ENCODE data around the gene SLC35B2. TPM values are rescaled to one million over a fixed set of nuclear protein-coding genes. Genes with fewer than 3 reads are reported as not detected.

SLC35B2 gene
- polyA plus RNA-seq, 1 of the 3 experiments (the other 2 are of a cell fraction), result 125 TPM

GRCh38 chr6:44276667-44277640 is 19.6 kb upstream of the SLC35B2 start:
- no peaks in the 10 kb centered on the region for H3F3A ChIP-seq (replicated peaks; ENCODE audit: insufficient read depth)
- CTCF ChIA-PET, result interaction anchor here (0.7 to 2.0 kb wide), 7 partner anchors 9 to 177 kb away, joined by 3 to 11 read pairs (median 3); partner anchors contain the start of gene AARS2
- no peaks in the 10 kb centered on the region for H4K20me1 ChIP-seq (ENCODE audit: insufficient read depth)
- H3K9ac ChIP-seq, result no peak overlapping the region
- peaks cover 0 to 3% of the 10 kb centered on the region in 2 experiments; a peak in 1 of 4 replicates for H3K4me1 ChIP-seq (ENCODE audit: control insufficient read depth in 1 of 2, insufficient read depth in 2 of 2, low read depth in 1 of 2, low read length in 1 of 2)
- H3K27me3 ChIP-seq (ENCODE audit: insufficient read depth), result 0 out of 2 replicates have a peak, but pooled peaks cover 8% of the 10 kb centered on the region
- H3K4me2 ChIP-seq, result no peak overlapping the region
- H3K9me2 ChIP-seq, result no peaks in the 10 kb centered on the region
- 68% methylated on average over 21 of the region's 23 CpGs for whole genome bisulfite sequencing (ENCODE audit: low lambda C conversion rate)
- H3K36me3 ChIP-seq (replicated peaks in 1 of 2; ENCODE audit: control insufficient read depth in 1 of 2, insufficient read depth in 2 of 2, low read length in 1 of 2), result no peaks in the 10 kb centered on the region
- no peak overlapping the region for H3K27ac ChIP-seq (ENCODE audit: low read depth in 2 of 2, low read length in 1 of 2)
- no peak for DNase-seq
- no peaks in the 10 kb centered on the region for H3K79me2 ChIP-seq (ENCODE audit: insufficient read depth)
- H2AFZ ChIP-seq (ENCODE audit: low read depth), result no peak overlapping the region
- POLR2A ChIA-PET, result no interaction called here
- H3K4me3 ChIP-seq (ENCODE audit: low read depth in 2 of 2, low read length in 1 of 2), result no peak overlapping the region
- no peaks in the 10 kb centered on the region for H3K9me3 ChIP-seq
- no peak for TF ChIP-seq CHD2 (IDR thresholded peaks at IDR 0.05; ENCODE audit: low read length, partially characterized antibody)
- no peak for TF ChIP-seq TEAD4 (IDR thresholded peaks at IDR 0.05; ENCODE audit: borderline replicate concordance, insufficient read depth)
- TF ChIP-seq POLR2AphosphoS5 (IDR thresholded peaks at IDR 0.05; ENCODE audit: low read depth, low read length), result no peak
- no peak for TF ChIP-seq IRF3 (IDR thresholded peaks at IDR 0.05; ENCODE audit: low read depth, low read length)
- TF ChIP-seq ELF1 (IDR thresholded peaks at IDR 0.05), result no peak
- no peak for TF ChIP-seq MAX (IDR thresholded peaks at IDR 0.05; ENCODE audit: low read depth)
- no peak for TF ChIP-seq EZH2phosphoT487 (IDR thresholded peaks at IDR 0.05; ENCODE audit: borderline replicate concordance, low read depth)
- TF ChIP-seq RCOR1 (IDR thresholded peaks at IDR 0.05; ENCODE audit: low read length), result no peak
- TF ChIP-seq YY1 (IDR thresholded peaks at IDR 0.05; ENCODE audit: low read depth), result no peak
- TF ChIP-seq PBX3 (IDR thresholded peaks at IDR 0.05), result no peak
- TF ChIP-seq SMC3 (IDR thresholded peaks at IDR 0.05; ENCODE audit: low read depth, low read length), result no peak
- no peak for TF ChIP-seq RXRA (IDR thresholded peaks at IDR 0.05; ENCODE audit: borderline replicate concordance, low read depth)
- TF ChIP-seq JUND (IDR thresholded peaks at IDR 0.05), result no peak
- TF ChIP-seq SIN3A (IDR thresholded peaks at IDR 0.05; ENCODE audit: borderline replicate concordance, low read depth, low read length), result no peak
- TF ChIP-seq GATA2 (CRISPR knock-in tag; IDR thresholded peaks at IDR 0.05), result no peak
- no peak for TF ChIP-seq NFIC (IDR thresholded peaks at IDR 0.05; ENCODE audit: borderline replicate concordance)
- no peak for TF ChIP-seq RAD21 (IDR thresholded peaks at IDR 0.05; ENCODE audit: low read length)
- no peak for TF ChIP-seq GABPA (IDR thresholded peaks at IDR 0.05; ENCODE audit: low read depth)
- no peak for TF ChIP-seq TCF12 (IDR thresholded peaks at IDR 0.05)
- no peak for TF ChIP-seq MEF2A (IDR thresholded peaks at IDR 0.05; ENCODE audit: borderline replicate concordance, low read depth)
